ENCODE results near the gene KIF20B.

Gene KIF20B

GRCh38 chr10:89707372-89707771 lies 6.0 kb downstream of the KIF20B start:
- TF ChIP-seq CTCF (IDR thresholded peaks at IDR 0.05; ENCODE audit: control extremely low read depth, extremely low read depth, low read depth, missing control alignments), result no peak
- ChIA-PET POLR2A (no interaction called here), CTCF (no interaction called here)
- no peak for DNase-seq (ENCODE audit: extremely low spot score)

GRCh38 chr10:89710753-89711152 lies 9.4 kb downstream of the KIF20B start:
- no peak for TF ChIP-seq CTCF (IDR thresholded peaks at IDR 0.05; ENCODE audit: control extremely low read depth, extremely low read depth, low read depth, missing control alignments)
- DNase-seq (ENCODE audit: extremely low spot score), result no peak
- ChIA-PET CTCF (interaction anchor here (1.1 to 2.2 kb wide), 2 partner anchors 10 to 31 kb away, joined by 4 to 5 read pairs; partner anchors contain the start of gene KIF20B), POLR2A (interaction anchor here (1.1 kb wide), 1 partner anchor 9 kb away, joined by 4 read pairs; the partner anchor contains the start of gene KIF20B)

- ChIA-PET POLR2A (no interaction called here), CTCF (interaction anchor here (2.0 kb wide), 1 partner anchor 11 kb away, joined by 5 read pairs; no protein-coding TSS in a partner anchor)
These were observed 33.2 kb downstream of the KIF20B start for GRCh38 chr10:89734616-89735015.

GRCh38 chr10:89738551-89739209 lies 37.3 kb downstream of the KIF20B start:
- ChIA-PET CTCF (interaction anchor here (0.9 to 1.7 kb wide), 3 partner anchors 8 to 50 kb away, joined by 3 to 6 read pairs (median 3); no protein-coding TSS in a partner anchor), POLR2A (no interaction called here)
- TF ChIP-seq CTCF (IDR thresholded peaks at IDR 0.05; ENCODE audit: control extremely low read depth, extremely low read depth, low read depth, missing control alignments), result no peak
- DNase-seq (ENCODE audit: extremely low spot score), result peak; percentile 61

More at GRCh38 chr10:89734616-89735015, 33.2 kb downstream of the KIF20B start:
- TF ChIP-seq CTCF (IDR thresholded peaks at IDR 0.05; ENCODE audit: control extremely low read depth, extremely low read depth, low read depth, missing control alignments), result no peak
- no peak for DNase-seq (ENCODE audit: extremely low spot score)

- ChIA-PET CTCF (interaction anchor here (1.2 to 1.7 kb wide), 3 partner anchors 10 to 69 kb away, joined by 3 to 4 read pairs (median 3); no protein-coding TSS in a partner anchor), POLR2A (no interaction called here)
- TF ChIP-seq CTCF (IDR thresholded peaks at IDR 0.05; ENCODE audit: control extremely low read depth, extremely low read depth, low read depth, missing control alignments), result no peak
- DNase-seq (ENCODE audit: extremely low spot score), result no peak
These were observed 39.9 kb downstream of the KIF20B start for GRCh38 chr10:89741126-89741762.

- POLR2A ChIA-PET, result no interaction called here
- no peak for TF ChIP-seq CTCF (IDR thresholded peaks at IDR 0.05; ENCODE audit: control extremely low read depth, extremely low read depth, low read depth, missing control alignments)
- CTCF ChIA-PET, result no interaction called here
- no peak for DNase-seq (ENCODE audit: extremely low spot score)
These were observed 42.6 kb downstream of the KIF20B start for GRCh38 chr10:89744026-89744425.

Measured in GM10248 (cell line).